AG10803 (cell line): ENCODE data around the gene S1PR3.

Experiments
- DNase-seq: peaks from one replicate; pipeline ENCODE4 v3.0.0; 2010; ENCODE audit warnings: low read depth
- H3K4me3 ChIP-seq: 2 replicates; pipeline ENCODE4 v1.5.1; 2011; ENCODE audit warnings: mild to moderate bottlenecking, low read length, control low read depth
- TF ChIP-seq, protein P1 (sequence below): conservative IDR thresholded peaks from 2 replicates; pipeline ENCODE4 v1.5.1; 2011; ENCODE audit warnings: mild to moderate bottlenecking, low read length, control low read depth, inconsistent platforms

The S1PR3 gene

GRCh38 chr9:89002987-89003386, 11.7 kb downstream of the S1PR3 start:
- TF ChIP-seq, protein P1, sequence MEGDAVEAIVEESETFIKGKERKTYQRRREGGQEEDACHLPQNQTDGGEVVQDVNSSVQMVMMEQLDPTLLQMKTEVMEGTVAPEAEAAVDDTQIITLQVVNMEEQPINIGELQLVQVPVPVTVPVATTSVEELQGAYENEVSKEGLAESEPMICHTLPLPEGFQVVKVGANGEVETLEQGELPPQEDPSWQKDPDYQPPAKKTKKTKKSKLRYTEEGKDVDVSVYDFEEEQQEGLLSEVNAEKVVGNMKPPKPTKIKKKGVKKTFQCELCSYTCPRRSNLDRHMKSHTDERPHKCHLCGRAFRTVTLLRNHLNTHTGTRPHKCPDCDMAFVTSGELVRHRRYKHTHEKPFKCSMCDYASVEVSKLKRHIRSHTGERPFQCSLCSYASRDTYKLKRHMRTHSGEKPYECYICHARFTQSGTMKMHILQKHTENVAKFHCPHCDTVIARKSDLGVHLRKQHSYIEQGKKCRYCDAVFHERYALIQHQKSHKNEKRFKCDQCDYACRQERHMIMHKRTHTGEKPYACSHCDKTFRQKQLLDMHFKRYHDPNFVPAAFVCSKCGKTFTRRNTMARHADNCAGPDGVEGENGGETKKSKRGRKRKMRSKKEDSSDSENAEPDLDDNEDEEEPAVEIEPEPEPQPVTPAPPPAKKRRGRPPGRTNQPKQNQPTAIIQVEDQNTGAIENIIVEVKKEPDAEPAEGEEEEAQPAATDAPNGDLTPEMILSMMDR = no peak
- no peak overlapping the region for H3K4me3 ChIP-seq
- no peak for DNase-seq

DNA sequence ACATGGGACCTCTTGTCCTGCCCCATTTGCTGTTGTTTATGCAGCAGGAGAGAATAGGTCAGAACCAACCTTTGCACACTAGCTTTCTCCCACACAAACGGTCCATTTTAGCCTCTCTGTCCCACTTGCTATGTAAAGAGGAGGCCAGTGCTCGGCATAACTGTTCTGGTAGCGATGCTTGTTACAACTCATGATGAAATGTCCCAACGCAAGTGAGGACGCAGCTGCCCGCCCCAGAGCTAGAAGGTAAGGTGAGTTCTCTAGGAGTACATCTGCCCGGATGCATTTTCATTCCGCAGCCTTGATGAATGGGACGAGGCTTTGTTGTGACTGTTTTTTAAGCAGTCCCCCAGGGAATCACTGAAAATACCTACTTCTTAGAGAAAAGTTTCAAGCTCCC, 14.1 kb downstream of the S1PR3 start:
- no peak for DNase-seq
- no peak overlapping the region for H3K4me3 ChIP-seq
- TF ChIP-seq, protein P1 = no peak

- no peak overlapping the region for H3K4me3 ChIP-seq
- TF ChIP-seq, protein P1 = no peak
- no peak for DNase-seq
Observed at GRCh38 chr9:89006267-89006666, 15.0 kb downstream of the S1PR3 start.

GRCh38 chr9:89006996-89007967, 16.0 kb downstream of the S1PR3 start:
- no peak for DNase-seq
- no peak overlapping the region for H3K4me3 ChIP-seq
- TF ChIP-seq, protein P1 = no peak

DNA sequence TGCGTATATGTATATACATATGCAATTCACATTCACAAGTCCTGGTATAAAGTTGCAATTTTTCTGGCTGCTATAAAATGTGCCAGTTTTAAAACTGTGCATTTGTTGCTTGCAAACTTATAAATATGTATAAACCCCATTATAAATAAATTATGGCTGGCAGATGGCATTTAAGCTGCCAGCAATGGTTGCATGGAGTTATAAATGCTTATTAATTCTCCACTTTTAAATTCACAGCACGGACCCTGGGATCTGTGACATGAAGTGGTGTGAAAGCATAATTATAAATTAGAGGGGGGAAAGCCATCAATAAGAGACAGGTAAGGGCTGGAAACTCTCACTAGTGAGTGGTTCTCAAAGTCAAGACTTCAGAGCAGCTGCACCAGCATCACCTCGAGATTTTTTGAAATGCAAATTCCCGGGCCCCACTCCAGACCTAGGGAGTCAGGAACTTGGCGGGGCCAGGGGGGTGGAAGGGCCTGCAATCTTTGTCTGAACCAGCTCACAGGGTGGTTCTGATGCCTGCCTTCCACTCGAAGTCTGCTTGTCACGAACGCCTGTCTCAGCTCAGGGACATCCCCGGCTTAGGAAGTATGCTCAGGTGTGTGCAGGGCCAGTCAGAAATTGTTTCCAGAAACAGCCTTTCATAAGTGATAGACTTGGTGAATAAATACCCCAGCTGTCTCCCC, 16.9 kb downstream of the S1PR3 start:
- TF ChIP-seq, protein P1 = no peak
- no peak overlapping the region for H3K4me3 ChIP-seq
- DNase-seq = no peak

DNA sequence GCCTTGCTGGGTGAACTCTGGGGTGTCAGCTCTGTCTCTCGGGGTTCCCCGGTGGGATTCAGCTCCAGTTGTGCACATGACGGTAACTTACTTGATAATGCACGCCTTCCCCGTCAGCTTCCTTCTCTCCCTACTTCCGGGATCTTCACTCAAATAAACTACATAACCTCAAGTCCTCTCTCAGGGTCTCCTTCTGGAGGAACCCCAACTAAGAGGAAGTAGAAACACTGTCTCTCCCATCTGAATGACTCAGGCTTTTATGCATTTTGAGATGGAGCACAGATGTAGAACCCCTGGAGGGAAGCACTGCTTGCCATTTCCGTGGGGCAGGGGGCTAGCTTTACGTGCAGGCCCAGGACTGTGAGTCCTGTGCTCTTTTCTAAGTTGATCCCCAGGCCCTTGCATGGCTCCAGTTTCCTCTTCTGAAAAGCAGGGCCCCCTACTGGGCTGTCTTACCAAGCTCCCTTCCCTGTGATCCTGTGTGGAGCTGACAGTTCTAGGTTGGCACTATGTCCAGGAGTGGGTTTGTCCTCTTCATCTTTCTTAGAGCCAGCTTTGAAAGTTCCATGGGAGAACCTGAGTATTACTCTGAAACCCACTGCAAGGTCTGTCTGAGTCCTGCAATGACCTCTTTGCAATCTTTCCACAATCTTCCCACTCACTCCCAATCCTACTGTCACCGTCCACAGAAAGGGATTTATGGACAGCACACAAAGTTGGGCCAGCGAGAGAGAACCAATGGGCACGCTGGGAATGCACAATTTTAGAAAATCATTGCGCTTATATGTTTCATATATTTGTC, 17.7 kb downstream of the S1PR3 start:
- DNase-seq = no peak
- H3K4me3 ChIP-seq = no peak overlapping the region
- TF ChIP-seq, protein P1 = no peak; the same call in 1 of the 2 replicates
